Stimulated activated CD4-positive, alpha-beta T cell treated with anti-CD3 and anti-CD28 coated beads, Interleukin-4, amount 100 ng/mL, for 4 hours (primary cell): ENCODE measurements around the gene CYP4F22.
"Not testable (repeated sequence)": the region's sequence is repeated elsewhere in the genome, so short reads cannot be mapped to it uniquely, and the experiment has no call there.

Experiments used
- DNase-seq, 2 experiments: peaks; one replicate each; pipeline ENCODE4 v3.0.0-alpha.2; 2020

CYP4F22 gene

DNA sequence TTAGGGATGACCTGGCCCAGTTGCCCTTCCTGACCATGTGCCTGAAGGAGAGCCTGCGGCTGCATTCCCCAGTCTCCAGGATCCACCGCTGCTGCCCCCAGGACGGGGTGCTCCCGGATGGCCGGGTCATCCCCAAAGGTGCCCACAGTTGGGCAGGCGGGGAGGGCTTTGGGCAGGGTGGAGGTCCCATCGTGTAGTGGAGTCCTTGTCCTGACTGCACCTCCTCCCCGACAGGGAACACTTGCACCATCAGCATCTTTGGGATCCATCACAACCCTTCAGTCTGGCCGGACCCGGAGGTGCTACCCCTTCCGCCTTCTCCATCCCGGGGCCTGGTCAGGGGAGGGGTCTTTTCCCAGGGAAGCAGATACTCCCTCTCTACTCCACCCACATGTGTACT is 75.0 kb downstream of the CYP4F22 start:
- DNase-seq: no peak

DNA sequence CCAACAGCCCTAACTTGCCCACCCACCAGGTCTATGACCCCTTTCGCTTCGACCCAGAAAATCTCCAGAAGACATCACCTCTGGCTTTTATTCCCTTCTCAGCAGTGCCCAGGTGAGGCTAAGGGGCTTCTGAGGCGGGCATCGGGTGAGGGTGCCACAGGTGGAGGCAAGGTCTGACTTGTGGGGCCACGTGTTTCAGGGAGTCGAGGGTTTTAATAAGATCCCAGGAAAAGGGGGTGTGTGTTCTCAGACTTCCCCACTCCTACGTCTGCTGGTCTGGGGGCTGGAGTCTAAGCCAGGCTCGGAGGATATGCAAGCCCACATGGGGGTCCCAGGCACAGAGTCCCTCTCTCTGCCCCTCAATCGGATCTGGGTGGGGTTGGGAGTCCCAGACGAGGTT is 75.8 kb downstream of the CYP4F22 start:
- DNase-seq: no peak

DNA sequence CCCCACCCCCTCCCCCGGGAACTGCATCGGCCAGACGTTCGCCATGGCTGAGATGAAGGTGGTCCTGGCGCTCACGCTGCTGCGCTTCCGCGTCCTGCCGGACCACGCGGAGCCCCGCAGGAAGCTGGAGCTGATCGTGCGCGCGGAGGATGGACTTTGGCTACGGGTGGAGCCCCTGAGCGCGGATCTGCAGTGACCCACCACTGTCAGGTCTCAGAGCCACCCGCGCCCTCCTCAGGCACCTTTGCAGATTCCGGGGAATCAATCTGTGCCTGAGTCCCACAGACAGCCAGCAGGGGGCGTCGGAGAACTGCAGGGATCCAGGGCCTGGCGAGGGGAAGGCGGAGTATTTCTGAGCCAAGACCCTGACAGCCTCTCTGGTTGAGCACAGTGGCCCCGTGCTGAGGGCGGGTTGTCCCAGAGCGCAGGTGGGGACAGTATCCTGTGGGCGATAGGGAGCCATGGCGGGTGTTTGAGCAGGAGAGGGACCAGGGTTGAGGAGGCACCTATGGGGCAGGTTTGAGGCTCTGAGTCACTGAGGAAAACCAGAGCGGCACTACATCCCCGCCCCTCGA is 76.3 kb downstream of the CYP4F22 start:
- DNase-seq: peak; percentile 74 to 85

DNA sequence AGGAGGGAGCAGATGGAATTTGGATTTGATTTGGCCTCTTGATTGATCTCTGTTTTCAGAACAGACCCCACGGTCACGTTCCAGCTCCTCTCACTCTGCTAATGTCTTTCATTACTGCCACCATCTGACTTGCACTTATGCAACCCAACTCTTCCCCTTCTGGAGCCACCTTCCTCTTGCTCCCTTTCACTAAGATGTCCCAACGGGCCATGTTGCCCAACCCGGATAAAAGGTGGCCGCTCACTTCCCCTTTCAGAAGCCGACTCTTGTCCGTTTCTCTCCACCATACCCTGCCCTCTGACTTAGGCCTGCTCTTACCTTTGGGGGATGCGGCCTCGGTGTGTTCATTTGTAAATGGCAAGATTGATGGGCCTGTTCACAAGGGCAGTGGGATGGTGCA is 79.3 kb downstream of the CYP4F22 start:
- no peak for DNase-seq

DNA sequence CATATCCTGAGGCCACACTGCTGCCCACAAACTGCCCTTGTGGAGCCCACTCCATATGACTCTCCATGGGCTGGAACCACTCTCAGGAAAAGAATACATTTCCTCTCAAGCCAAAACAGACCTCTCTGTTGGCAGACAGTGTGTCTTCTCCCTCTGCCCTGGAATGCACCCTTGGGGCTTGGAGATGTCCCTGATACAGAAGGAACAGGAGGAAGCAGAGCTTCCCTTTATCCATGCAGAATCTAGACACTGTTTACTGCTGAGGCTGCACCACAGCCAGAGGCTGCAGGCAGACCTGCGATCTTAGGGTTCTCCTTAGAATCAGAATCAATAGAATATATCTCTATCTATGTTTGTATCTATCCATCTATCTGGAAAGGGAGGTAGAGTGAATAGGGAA is 79.9 kb downstream of the CYP4F22 start:
- no peak for DNase-seq

DNA sequence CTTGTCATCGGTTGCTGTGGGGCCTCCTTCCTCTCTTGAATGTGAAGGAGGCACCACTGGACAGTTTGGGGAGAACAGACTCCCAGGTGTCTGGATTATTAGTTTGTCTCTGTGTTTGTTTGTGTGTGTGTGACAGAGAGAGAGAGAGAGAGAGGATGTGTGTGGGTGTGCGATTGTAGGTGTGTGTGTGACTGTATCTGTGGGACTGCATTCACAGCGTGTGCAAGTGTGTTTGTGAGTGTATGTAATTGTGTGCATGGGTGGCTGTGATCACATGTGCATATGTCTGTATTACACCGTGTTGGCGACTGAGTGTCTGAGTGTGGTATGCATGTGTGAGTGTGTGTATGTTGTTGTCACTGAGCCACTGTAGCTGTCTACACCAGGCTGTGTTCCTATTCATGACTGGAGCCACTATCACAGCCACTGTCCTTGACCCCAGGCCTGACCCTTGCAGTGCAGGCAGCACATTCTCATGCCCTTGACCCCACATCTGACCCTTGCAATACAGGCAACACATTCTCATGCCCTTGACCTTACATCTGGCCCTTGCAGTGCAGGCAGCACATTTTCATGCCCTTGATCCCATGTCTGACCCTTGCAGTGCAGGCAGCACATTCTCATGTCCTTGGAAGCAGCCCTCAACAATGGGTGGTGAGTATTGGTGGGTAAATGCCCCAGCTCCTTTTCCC is 81.6 kb downstream of the CYP4F22 start:
- DNase-seq: no peak

DNA sequence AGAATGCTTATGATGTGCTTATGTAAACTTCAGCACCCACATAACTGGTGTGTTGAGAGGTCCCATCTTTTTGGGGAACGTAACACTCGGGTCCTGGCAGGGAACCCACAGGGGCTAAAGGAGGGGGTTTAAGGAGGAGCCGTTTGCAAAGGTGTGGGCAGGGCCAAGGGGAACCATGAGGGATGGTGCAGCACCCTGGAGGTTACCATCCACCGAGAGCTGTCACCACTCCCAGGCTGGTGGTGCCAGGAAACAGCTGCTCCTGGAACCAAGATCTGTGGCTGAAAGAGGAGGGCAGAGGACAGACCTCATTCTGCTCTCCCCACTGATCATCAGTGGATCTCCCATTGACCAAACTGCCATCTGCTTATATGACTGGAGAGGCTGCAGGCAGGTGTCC is 83.5 kb downstream of the CYP4F22 start:
- DNase-seq: no peak

DNA sequence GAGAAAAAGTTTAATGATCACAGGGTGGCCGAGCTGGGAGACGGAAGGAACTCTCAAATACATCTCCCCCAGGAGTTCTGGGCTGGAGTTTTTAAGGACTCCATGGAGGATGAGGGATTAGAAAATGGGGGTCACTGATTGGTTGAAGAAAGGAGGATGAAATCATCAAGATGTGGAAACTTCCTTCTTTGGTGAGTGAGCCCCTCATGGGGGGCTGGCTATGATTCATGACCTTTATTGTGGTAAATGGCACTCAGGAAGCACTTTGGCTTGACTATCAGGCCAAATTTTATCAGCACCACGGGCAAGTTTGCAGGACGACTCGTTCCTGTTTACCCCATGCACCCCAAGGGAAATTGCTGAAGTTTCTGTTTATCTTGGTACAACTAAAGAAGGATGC is 84.2 kb downstream of the CYP4F22 start:
- not testable (repeated sequence) for DNase-seq

DNA sequence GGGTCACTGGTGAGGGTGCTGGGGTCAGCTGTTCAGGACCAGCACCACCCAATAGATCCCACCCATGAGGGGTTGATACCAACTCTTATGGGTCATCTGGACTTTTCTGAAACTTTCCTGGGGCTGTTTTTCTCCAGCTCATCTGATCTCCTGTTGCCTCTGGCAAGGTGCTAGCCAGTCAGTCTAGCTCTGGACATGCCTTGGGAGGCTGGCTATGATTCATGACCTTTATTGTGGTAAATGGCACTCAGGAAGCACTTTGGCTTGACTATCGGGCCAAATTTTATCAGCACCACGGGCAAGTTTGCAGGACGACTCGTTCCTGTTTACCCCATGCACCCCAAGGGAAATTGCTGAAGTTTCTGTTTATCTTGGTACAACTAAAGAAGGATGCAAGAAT is 85.4 kb downstream of the CYP4F22 start:
- DNase-seq: not testable (repeated sequence)

DNA sequence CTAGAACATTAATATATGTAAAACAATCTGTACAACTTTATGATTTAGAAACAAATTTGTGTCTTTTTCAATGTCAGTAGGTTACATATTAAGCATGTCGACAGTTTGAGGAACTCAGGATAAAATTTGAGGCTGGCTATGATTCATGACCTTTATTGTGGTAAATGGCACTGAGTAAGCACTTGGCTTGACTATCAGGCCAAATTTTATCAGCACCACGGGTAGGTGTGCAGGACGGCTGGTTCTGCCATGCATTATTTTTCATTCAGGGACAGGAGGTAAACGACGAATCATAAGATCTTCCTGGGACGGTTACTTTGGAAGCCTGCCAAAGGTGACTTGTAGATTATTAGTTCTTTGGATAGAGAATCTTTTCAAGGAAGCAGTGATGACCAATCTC is 86.7 kb downstream of the CYP4F22 start:
- no peak for DNase-seq
